T-helper 2 cell treated with Interferon-gamma antibody and Interleukin-4, amounts not matched to agents 5 μg/mL and 100 μg/mL, for 36 hours (primary cell): ENCODE results near the gene ATP5PD.

ENCODE experiments used
- DNase-seq: peaks from one replicate; pipeline ENCODE4 v3.0.0; 2021; ENCODE audit warnings: low spot score
- H3K27ac Mint-ChIP-seq: one replicate; pipeline ENCODE4 v1.8.0; 2021; ENCODE audit warnings: mild to moderate bottlenecking, mixed read lengths
- H3K27me3 Mint-ChIP-seq: one replicate; pipeline ENCODE4 v1.8.0; 2021; ENCODE audit warnings: low read depth, mixed read lengths
- H3K36me3 Mint-ChIP-seq: one replicate; pipeline ENCODE4 v1.8.0; 2021; ENCODE audit warnings: low read depth, mixed read lengths
- H3K4me1 Mint-ChIP-seq: one replicate; pipeline ENCODE4 v1.8.0; 2021; ENCODE audit warnings: low read depth, mixed read lengths
- H3K4me3 Mint-ChIP-seq: one replicate; pipeline ENCODE4 v1.8.0; 2022; ENCODE audit warnings: mild to moderate bottlenecking, moderate library complexity, mixed read lengths
- H3K9me3 Mint-ChIP-seq: one replicate; pipeline ENCODE4 v1.8.0; 2021; ENCODE audit warnings: mixed read lengths

The ATP5PD gene

GRCh38 chr17:75067856-75068255 lies 21.1 kb upstream of the ATP5PD start:
- peaks cover 28% of the 10 kb centered on the region for H3K4me1 Mint-ChIP-seq
- H3K36me3 Mint-ChIP-seq, result peaks cover 14% of the 10 kb centered on the region
- no peaks in the 10 kb centered on the region for H3K9me3 Mint-ChIP-seq
- H3K27ac Mint-ChIP-seq, result peak overlapping the region; percentile 92
- H3K4me3 Mint-ChIP-seq, result peak overlapping the region; percentile 78
- H3K27me3 Mint-ChIP-seq, result no peaks in the 10 kb centered on the region
- DNase-seq, result no peak

- Mint-ChIP-seq H3K9me3 (no peaks in the 10 kb centered on the region), H3K4me3 (no peak overlapping the region), H3K27ac (peak overlapping the region; percentile 71), H3K36me3 (peaks cover 25% of the 10 kb centered on the region), H3K27me3 (no peaks in the 10 kb centered on the region), H3K4me1 (peaks cover 28% of the 10 kb centered on the region)
- DNase-seq, result no peak
Measured at GRCh38 chr17:75065562-75066151, 18.9 kb upstream of the ATP5PD start.

GRCh38 chr17:75064867-75065561 lies 18.2 kb upstream of the ATP5PD start:
- peaks cover 25% of the 10 kb centered on the region for H3K36me3 Mint-ChIP-seq
- peaks cover 28% of the 10 kb centered on the region for H3K4me1 Mint-ChIP-seq
- H3K27me3 Mint-ChIP-seq, result no peaks in the 10 kb centered on the region
- no peaks in the 10 kb centered on the region for H3K9me3 Mint-ChIP-seq
- no peak overlapping the region for H3K27ac Mint-ChIP-seq
- DNase-seq, result no peak
- H3K4me3 Mint-ChIP-seq, result no peak overlapping the region

GRCh38 chr17:75064460-75064859 lies 17.7 kb upstream of the ATP5PD start:
- DNase-seq, result no peak
- Mint-ChIP-seq H3K27me3 (no peaks in the 10 kb centered on the region), H3K4me1 (peaks cover 29% of the 10 kb centered on the region), H3K4me3 (no peak overlapping the region), H3K27ac (no peak overlapping the region), H3K36me3 (peaks cover 30% of the 10 kb centered on the region), H3K9me3 (no peaks in the 10 kb centered on the region)

GRCh38 chr17:75064040-75064439 lies 17.3 kb upstream of the ATP5PD start:
- peaks cover 31% of the 10 kb centered on the region for H3K4me1 Mint-ChIP-seq
- H3K4me3 Mint-ChIP-seq, result no peak overlapping the region
- no peak for DNase-seq
- H3K27me3 Mint-ChIP-seq, result no peaks in the 10 kb centered on the region
- no peak overlapping the region for H3K27ac Mint-ChIP-seq
- no peaks in the 10 kb centered on the region for H3K9me3 Mint-ChIP-seq
- H3K36me3 Mint-ChIP-seq, result peaks cover 32% of the 10 kb centered on the region

GRCh38 chr17:75063626-75064025 lies 16.9 kb upstream of the ATP5PD start:
- peaks cover 28% of the 10 kb centered on the region for H3K4me1 Mint-ChIP-seq
- no peaks in the 10 kb centered on the region for H3K27me3 Mint-ChIP-seq
- no peak overlapping the region for H3K4me3 Mint-ChIP-seq
- no peaks in the 10 kb centered on the region for H3K9me3 Mint-ChIP-seq
- DNase-seq, result no peak
- no peak overlapping the region for H3K27ac Mint-ChIP-seq
- H3K36me3 Mint-ChIP-seq, result peaks cover 32% of the 10 kb centered on the region

- no peak for DNase-seq
- peaks cover 27% of the 10 kb centered on the region for H3K4me1 Mint-ChIP-seq
- peaks cover 32% of the 10 kb centered on the region for H3K36me3 Mint-ChIP-seq
- H3K4me3 Mint-ChIP-seq, result no peak overlapping the region
- H3K9me3 Mint-ChIP-seq, result no peaks in the 10 kb centered on the region
- no peak overlapping the region for H3K27ac Mint-ChIP-seq
- H3K27me3 Mint-ChIP-seq, result no peaks in the 10 kb centered on the region
Measured at GRCh38 chr17:75063201-75063600, 16.4 kb upstream of the ATP5PD start.

GRCh38 chr17:75061618-75062017 lies 14.8 kb upstream of the ATP5PD start:
- H3K27me3 Mint-ChIP-seq, result no peaks in the 10 kb centered on the region
- H3K9me3 Mint-ChIP-seq, result no peaks in the 10 kb centered on the region
- DNase-seq, result no peak
- H3K4me3 Mint-ChIP-seq, result no peak overlapping the region
- peaks cover 18% of the 10 kb centered on the region for H3K4me1 Mint-ChIP-seq
- peaks cover 32% of the 10 kb centered on the region for H3K36me3 Mint-ChIP-seq
- H3K27ac Mint-ChIP-seq, result no peak overlapping the region

- no peak overlapping the region for H3K27ac Mint-ChIP-seq
- H3K4me1 Mint-ChIP-seq, result peaks cover 14% of the 10 kb centered on the region
- DNase-seq, result no peak
- no peak overlapping the region for H3K4me3 Mint-ChIP-seq
- H3K9me3 Mint-ChIP-seq, result no peaks in the 10 kb centered on the region
- H3K27me3 Mint-ChIP-seq, result no peaks in the 10 kb centered on the region
- H3K36me3 Mint-ChIP-seq, result peaks cover 35% of the 10 kb centered on the region
Measured at GRCh38 chr17:75061055-75061438, 14.3 kb upstream of the ATP5PD start.

GRCh38 chr17:75060434-75061054 lies 13.8 kb upstream of the ATP5PD start:
- H3K27me3 Mint-ChIP-seq, result no peaks in the 10 kb centered on the region
- DNase-seq, result no peak
- no peaks in the 10 kb centered on the region for H3K9me3 Mint-ChIP-seq
- peaks cover 10% of the 10 kb centered on the region for H3K4me1 Mint-ChIP-seq
- H3K4me3 Mint-ChIP-seq, result no peak overlapping the region
- no peak overlapping the region for H3K27ac Mint-ChIP-seq
- H3K36me3 Mint-ChIP-seq, result peaks cover 36% of the 10 kb centered on the region

- Mint-ChIP-seq H3K4me1 (peaks cover 7% of the 10 kb centered on the region), H3K27ac (no peak overlapping the region), H3K4me3 (no peak overlapping the region), H3K36me3 (peaks cover 35% of the 10 kb centered on the region), H3K9me3 (no peaks in the 10 kb centered on the region), H3K27me3 (no peaks in the 10 kb centered on the region)
- no peak for DNase-seq
Measured at GRCh38 chr17:75059369-75060345, 12.9 kb upstream of the ATP5PD start.

- H3K4me3 Mint-ChIP-seq, result no peak overlapping the region
- no peak for DNase-seq
- no peaks in the 10 kb centered on the region for H3K9me3 Mint-ChIP-seq
- peaks cover 21% of the 10 kb centered on the region for H3K4me1 Mint-ChIP-seq
- peaks cover 24% of the 10 kb centered on the region for H3K36me3 Mint-ChIP-seq
- no peaks in the 10 kb centered on the region for H3K27me3 Mint-ChIP-seq
- no peak overlapping the region for H3K27ac Mint-ChIP-seq
Measured at GRCh38 chr17:75051941-75052340, 5.2 kb upstream of the ATP5PD start.

- DNase-seq, result no peak
- peaks cover 17% of the 10 kb centered on the region for H3K36me3 Mint-ChIP-seq
- peaks cover 31% of the 10 kb centered on the region for H3K4me1 Mint-ChIP-seq
- no peak overlapping the region for H3K4me3 Mint-ChIP-seq
- H3K27ac Mint-ChIP-seq, result no peak overlapping the region
- H3K9me3 Mint-ChIP-seq, result no peaks in the 10 kb centered on the region
- no peaks in the 10 kb centered on the region for H3K27me3 Mint-ChIP-seq
Measured at GRCh38 chr17:75049706-75050105, 2.9 kb upstream of the ATP5PD start.

GRCh38 chr17:75049057-75049456 lies 2.3 kb upstream of the ATP5PD start:
- Mint-ChIP-seq H3K9me3 (no peaks in the 10 kb centered on the region), H3K36me3 (peaks cover 13% of the 10 kb centered on the region), H3K4me3 (no peak overlapping the region), H3K4me1 (peaks cover 33% of the 10 kb centered on the region), H3K27ac (no peak overlapping the region), H3K27me3 (no peaks in the 10 kb centered on the region)
- DNase-seq, result no peak
